Skin epidermis (tissue), 12 donors: ENCODE results near the gene CNEP1R1.
A peak's percentile ranks its signal among the peaks of the same experiment; 100 is the strongest.

Source experiments
- H3K27ac ChIP-seq, 21 experiments: fragments of 200-600 bp; sonication (generic) in 11 of 21; one replicate each; pipeline ENCODE4 v1.5.0; 2020; ENCODE audit warnings: mild to moderate bottlenecking in 3 of 21, inconsistent platforms in 2 of 21, moderate library complexity in 2 of 21
- H3K4me3 ChIP-seq, 7 experiments: fragments of 200-600 bp; sonication (generic) in 2 of 7; one replicate each; pipeline ENCODE4 v1.5.0; 2020; ENCODE audit warnings: inconsistent platforms in 2 of 7, mild to moderate bottlenecking in 2 of 7, moderate library complexity in 1 of 7

The CNEP1R1 gene, protein sequence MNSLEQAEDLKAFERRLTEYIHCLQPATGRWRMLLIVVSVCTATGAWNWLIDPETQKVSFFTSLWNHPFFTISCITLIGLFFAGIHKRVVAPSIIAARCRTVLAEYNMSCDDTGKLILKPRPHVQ

DNA sequence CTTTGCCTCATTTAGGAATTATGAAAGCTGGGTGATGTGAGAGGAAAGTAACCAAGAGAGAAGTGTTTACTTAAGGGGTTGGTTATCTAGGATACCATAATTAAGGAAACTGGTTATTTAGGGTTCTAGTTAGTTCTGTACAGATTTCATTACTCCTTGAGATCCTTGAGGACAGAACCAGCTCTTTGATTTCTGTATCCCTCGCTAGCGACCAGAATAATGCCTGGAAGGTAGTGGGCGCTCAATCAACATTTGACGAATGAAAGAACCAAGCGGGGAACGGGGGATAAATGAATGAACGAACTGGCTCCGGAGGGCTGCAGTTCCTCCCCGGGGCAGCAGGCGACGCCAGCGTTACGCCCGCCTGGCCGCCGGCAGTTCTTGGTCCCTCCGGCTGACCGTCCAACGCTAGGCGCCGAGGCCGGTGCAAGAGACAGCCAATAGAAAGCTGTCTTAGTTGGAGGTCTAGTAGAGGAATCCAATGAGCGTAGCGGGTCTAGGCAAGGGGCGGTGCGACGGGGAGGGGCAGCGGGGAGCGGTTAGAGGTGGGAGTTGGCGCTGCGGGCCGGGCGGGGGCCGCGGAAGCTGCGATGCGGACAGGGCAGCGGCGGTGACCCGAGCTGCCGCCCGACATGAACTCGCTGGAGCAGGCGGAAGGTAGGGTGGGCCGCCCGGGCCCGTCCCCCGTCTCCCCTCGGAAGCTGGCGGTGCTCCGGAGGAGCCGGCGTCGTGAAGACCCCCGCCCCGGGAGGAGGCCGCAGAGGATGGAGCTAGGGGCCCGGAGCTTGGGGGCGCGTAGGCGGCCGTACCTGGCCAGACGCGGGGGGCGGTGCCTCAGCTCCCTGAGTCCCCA lies at the start of gene CNEP1R1:
TSS of gene CNEP1R1 (plus strand) at position 542 of the 853 bp plus-strand sequence. CDS start at position 633, 91 bp downstream.
- peak within 1 kb of the TSS; percentile 78 to 100 (median 92) for H3K4me3 ChIP-seq

DNA sequence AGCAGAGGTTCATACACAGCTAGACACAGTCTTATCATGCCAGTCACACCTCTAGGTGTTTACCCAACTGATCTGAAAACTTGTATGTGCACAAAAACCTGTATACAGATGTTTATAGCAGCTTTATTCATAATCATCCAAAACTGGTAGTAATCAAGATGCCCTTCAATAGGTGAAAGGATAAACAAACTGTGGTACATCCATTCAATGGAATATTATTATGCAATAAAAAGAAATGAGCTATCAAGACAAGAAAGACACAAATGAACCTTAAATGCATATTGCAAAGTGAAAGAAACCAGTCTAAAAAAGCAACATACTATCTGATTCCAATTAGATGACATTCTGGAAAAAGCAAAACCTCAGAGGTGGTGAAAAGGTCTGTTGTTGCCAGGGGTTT lies 47.6 kb upstream of the CNEP1R1 start:
- Histone ChIP-seq H3K27ac (no peak overlapping the region), H3K4me3 (no peak overlapping the region)

More for the DNA sequence above, at the start of gene CNEP1R1:
- peak within 1 kb of the TSS; percentile 56 to 96 (median 89) for H3K27ac ChIP-seq

- no peak overlapping the region for H3K27ac ChIP-seq
- no peak overlapping the region for H3K4me3 ChIP-seq
Observed at GRCh38 chr16:49978569-49979326, 46.3 kb upstream of the CNEP1R1 start.

GRCh38 chr16:49980166-49980565 lies 44.9 kb upstream of the CNEP1R1 start:
- no peak overlapping the region for H3K27ac ChIP-seq
- H3K4me3 ChIP-seq, result no peak overlapping the region

DNA sequence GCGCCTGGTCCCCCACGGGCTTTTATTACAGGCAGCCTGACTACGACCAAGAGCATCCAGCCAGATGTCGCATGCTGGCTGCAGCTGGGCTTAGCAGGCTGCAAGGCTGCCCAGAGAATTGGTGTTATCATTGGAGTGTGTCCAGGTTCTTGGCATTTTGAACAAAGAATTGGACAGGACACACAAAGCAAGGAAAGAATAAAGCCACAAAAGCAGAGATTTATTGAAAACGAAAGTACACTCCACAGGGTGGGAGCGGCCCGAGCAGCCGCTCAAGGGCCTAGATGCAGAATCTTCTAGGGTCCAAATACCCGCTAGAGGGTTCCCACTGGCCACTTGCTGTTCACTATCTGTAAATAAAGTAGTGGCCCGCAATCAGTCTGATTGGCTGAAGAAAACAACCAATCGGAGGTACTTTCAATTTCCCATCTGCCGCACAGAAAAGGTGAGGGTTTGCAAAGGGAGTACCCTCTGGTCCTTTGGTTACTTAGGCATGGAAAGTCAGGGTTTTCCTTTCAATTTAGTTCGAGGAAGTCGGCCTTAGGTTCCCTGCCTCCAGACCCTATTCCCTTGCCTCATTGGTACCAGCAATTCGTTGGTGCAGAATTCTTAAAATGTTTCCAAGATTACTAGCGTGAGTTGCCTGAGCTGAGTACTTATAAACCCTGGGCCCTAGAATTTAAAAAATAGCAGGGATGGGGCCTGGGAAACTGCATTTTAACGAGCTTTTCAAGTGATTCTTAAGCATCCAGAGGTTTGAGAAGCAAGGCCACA lies 38.5 kb upstream of the CNEP1R1 start:
- no peak overlapping the region for H3K27ac ChIP-seq
- H3K4me3 ChIP-seq, result no peak overlapping the region

DNA sequence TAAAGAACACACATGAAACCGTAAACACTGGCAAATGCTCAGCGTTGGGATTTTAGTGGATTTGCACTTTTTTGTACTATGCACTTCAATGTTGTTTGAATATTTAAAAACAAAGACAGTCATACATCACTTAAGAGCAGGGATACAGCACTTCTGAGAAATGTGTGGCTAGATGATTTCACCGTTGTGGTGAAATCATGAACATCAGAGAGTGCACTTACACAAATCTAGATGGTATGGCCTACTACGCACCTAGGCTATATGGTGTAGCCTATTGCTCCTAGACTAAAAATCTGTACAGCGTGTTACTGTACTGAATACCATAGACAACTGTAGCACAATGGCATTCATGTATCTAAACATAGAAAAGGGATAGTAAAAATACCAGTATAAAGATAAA lies 37.6 kb upstream of the CNEP1R1 start:
- Histone ChIP-seq H3K4me3 (no peak overlapping the region), H3K27ac (no peak overlapping the region)

DNA sequence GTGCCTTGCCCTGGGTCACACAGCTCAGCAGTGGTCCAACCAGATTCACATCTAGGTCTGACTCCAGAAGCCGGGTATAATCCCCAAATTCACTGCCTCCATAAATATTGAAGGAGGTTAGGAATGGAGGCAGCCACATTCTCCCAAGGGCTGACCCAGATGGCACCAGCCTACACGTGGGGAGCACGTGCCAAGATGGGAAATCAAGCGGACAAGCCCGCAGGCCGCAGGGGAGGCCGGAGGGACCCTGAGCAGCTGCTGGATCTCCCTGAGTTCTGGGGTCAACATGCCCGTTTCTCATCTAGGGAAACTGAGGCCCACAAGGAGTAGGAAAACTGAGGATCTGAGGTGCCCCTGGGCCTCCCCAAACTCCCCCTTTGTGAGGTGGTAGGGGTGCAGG lies 32.2 kb upstream of the CNEP1R1 start:
- Histone ChIP-seq H3K4me3 (no peak overlapping the region), H3K27ac (no peak overlapping the region)

DNA sequence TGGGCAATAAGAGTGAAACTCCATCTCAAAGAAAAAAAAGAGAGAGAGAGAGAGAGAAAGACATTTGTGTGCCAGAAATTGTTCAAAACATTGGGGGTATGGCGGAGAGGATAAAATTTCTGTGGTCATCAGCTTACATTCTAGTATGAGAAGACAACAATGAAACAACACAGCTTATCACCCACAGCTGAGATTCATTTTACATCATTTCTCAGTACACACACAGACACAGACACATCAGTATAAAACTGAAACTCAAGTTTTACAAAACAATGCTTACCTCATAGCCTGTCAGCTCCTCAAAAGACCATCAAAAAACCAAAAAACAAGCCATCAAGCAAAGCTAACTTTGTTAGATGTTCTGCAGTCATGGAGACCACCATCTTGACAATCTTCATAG lies 31.4 kb upstream of the CNEP1R1 start:
- Histone ChIP-seq H3K27ac (no peak overlapping the region), H3K4me3 (no peak overlapping the region)

- no peak overlapping the region for H3K4me3 ChIP-seq
- no peak overlapping the region for H3K27ac ChIP-seq
Observed at GRCh38 chr16:49994006-49994405, 31.0 kb upstream of the CNEP1R1 start.

- Histone ChIP-seq H3K27ac (no peak overlapping the region), H3K4me3 (no peak overlapping the region)
Observed at GRCh38 chr16:49995720-49996119, 29.3 kb upstream of the CNEP1R1 start.

DNA sequence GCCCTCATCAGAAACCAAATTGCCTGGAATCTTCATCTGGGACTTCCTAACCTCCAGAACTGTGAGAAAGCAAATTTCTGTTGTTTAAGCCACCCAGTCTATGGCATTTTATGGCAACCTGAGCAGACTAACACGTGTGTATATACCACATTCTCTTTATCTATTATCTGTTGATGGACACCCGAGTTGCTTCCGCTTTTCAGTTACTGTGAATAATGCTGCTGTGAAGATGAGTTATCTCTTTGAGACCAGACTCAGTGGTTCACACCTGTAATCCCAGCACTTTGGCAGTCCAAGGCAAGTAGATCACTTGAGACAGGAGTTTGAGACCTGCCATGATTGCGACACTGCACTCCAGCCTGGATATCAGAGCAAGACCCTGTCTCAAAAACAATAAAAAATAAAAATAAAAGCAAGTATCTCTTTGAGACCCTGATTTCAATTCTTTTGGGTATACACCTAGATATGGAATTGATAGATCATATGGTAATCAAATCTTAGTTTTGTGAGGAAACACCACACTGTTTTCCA lies 27.2 kb upstream of the CNEP1R1 start:
- no peak overlapping the region for H3K4me3 ChIP-seq
- no peak overlapping the region for H3K27ac ChIP-seq

DNA sequence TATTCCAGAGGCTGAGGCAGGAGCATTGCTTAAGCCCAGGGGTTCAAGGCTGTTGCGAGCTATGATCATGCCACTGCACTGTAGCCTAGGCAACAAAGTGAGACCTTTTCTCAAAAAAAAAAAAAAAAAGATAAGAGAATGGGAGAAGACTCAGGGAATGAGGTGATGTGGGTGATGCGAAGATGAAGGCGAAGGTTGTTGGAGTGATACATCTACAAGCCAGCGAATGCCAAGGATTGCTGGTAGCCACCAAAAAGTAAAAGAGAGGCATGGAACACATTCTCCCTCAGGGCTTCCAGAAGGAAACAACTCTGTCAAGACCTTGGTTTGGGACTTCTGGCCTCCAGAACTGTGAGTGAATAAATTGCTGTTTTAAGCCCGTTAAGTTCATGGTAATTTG lies 26.0 kb upstream of the CNEP1R1 start:
- no peak overlapping the region for H3K4me3 ChIP-seq
- H3K27ac ChIP-seq, result no peak overlapping the region

- Histone ChIP-seq H3K27ac (no peak overlapping the region), H3K4me3 (no peak overlapping the region)
Observed at GRCh38 chr16:50001144-50001543, 23.9 kb upstream of the CNEP1R1 start.

- Histone ChIP-seq H3K27ac (no peak overlapping the region), H3K4me3 (no peak overlapping the region)
Observed at GRCh38 chr16:50002190-50002589, 22.8 kb upstream of the CNEP1R1 start.

- no peak overlapping the region for H3K4me3 ChIP-seq
- no peak overlapping the region for H3K27ac ChIP-seq
Observed at GRCh38 chr16:50004239-50004638, 20.8 kb upstream of the CNEP1R1 start.

GRCh38 chr16:50006964-50007363 lies 18.1 kb upstream of the CNEP1R1 start:
- no peak overlapping the region for H3K4me3 ChIP-seq
- no peak overlapping the region for H3K27ac ChIP-seq

DNA sequence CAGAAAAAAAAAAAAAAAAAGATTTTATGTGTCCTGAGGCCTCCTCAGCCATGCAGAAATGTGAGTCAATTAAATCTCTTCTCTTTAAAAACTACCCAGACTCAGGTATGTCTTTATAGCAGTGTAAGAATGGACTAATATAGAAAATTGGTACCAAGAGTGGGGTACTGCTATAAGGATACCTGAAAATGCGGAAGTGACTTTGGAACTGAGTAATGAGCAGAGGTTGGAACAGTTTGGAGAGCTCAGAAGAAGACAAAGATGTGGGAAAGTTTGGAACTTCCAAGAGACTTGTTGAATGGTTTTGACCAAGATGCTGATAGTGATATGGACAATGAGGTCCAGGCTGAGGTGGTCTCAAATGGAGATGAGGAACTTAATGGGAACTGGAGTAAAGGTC lies 17.3 kb upstream of the CNEP1R1 start:
- no peak overlapping the region for H3K4me3 ChIP-seq
- no peak overlapping the region for H3K27ac ChIP-seq

DNA sequence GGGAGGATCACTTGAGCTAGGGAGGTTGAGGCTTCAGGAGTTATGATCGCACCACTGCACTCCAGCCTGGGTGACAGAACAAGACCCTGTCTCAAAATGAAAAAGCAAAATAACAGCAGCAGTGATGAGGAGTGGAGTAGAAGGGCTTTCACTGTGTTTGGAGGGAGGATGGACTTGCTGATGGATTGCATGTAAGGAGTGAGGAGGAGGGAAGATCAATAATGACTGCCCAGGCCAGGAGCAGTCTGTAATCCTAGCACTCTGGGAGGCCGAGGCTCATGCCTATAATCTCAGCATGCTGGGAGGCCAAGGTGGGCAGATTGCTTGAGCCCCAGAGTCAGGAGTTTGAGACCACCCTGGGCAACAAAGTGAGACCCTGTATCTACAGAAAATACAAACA lies 14.8 kb upstream of the CNEP1R1 start:
- H3K4me3 ChIP-seq, result no peak overlapping the region
- no peak overlapping the region for H3K27ac ChIP-seq

DNA sequence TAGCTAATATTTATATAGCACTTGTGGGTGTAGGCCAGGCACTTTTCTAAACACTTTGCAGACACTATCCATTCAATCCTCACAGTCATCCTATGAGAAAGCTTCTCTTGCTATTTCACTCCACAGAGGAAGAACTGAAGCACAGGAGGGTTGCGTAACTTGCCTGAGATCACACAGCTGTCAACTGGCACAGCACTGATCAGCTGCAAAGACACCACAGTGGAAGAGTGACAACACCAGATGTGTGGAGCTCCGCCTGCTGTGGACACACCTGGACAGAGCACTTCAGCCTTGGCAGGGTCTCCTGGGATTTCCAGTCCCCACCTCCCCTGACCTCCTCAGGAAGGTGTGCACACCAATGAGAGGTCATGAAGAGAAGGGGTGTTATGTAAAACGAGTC lies 13.3 kb upstream of the CNEP1R1 start:
- no peak overlapping the region for H3K4me3 ChIP-seq

DNA sequence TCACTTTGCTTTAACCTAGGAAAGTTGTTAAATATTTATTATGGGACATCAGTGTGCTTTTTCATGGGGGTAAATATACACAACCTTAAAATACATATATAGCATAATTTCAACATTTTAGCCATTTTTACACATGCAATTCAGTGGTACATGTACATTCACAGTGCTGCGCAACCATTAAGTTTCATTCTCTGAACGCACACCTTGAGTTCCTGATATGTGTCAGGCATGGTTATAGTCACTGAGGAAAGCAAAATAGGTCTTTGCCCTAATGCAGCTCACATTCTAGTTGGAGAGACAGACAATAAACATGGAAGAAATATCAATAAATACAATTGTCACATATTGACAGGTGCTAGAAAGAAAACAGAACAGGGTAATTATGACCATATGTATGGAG lies 12.8 kb upstream of the CNEP1R1 start:
- H3K27ac ChIP-seq, result no peak overlapping the region
- no peak overlapping the region for H3K4me3 ChIP-seq

More for the DNA sequence above, 13.3 kb upstream of the CNEP1R1 start:
- no peak overlapping the region for H3K27ac ChIP-seq
